ENCODE results near the gene PSTPIP1. TPM values are rescaled to one million over a fixed set of nuclear protein-coding genes. Genes with fewer than 3 reads are reported as not detected.

Gene PSTPIP1
- total and polyA plus RNA-seq, 10 of the 15 experiments (the other 5 are each of a cell fraction or from before 2014, with no cell fraction given) = 0.50 to 29.3 (median 14.5) TPM

GRCh38 chr15:77001351-77001750, 6.4 kb downstream of the PSTPIP1 start:
- H2AFZ ChIP-seq (ENCODE audit: control insufficient read depth, low read depth, low read length) = no peak overlapping the region
- H3K4me2 ChIP-seq (ENCODE audit: control insufficient read depth, insufficient read depth) = no peak overlapping the region
- SMC1A ChIA-PET (ENCODE audit: uncharacterized antibody, unreplicated experiment) = interaction anchor here (0.7 to 1.5 kb wide), 3 partner anchors 13 to 23 kb away, joined by 3 to 6 read pairs (median 3); no protein-coding TSS in a partner anchor
- WGBS (ENCODE audit: insufficient coverage, insufficient replicate concordance, low lambda C conversion rate, missing lambda C conversion rate) = 94% methylated on average over 4 of the region's 4 CpGs
- DNase-seq (ENCODE audit: low read depth, low spot score) (no peak), ATAC-seq (no peak), FAIRE-seq (no peak)
- RAD21 ChIA-PET (ENCODE audit: unreplicated experiment) = interaction anchor here (1.2 to 1.6 kb wide), 3 partner anchors 12 to 180 kb away, joined by 3 to 5 read pairs (median 4); no protein-coding TSS in a partner anchor
- peaks cover 44% of the 10 kb centered on the region for H3K4me1 ChIP-seq (ENCODE audit: control insufficient read depth, insufficient read depth, low read length)
- BruUV-seq (replicated peaks) = no TSS peak
- TF ChIP-seq BMI1 (IDR thresholded peaks at IDR 0.05; ENCODE audit: borderline replicate concordance) = no peak
- no peak for TF ChIP-seq NR2C1 (IDR thresholded peaks at IDR 0.05)
- no peak for TF ChIP-seq MLLT1 (IDR thresholded peaks at IDR 0.05)
- no peak for TF ChIP-seq TBL1XR1 (IDR thresholded peaks at IDR 0.05; ENCODE audit: low read depth, low read length)
- no peak for TF ChIP-seq BCL11A (IDR thresholded peaks at IDR 0.05; ENCODE audit: low read depth, low read length)
- no peak for TF ChIP-seq ESRRA (IDR thresholded peaks at IDR 0.05; ENCODE audit: low read length)
- no peaks in the 10 kb centered on the region for H4K20me1 ChIP-seq (ENCODE audit: control insufficient read depth, insufficient read depth)
- POLR2A ChIA-PET = interaction anchor here (1.0 to 1.3 kb wide), 2 partner anchors 12 to 15 kb away, joined by 3 read pairs; no protein-coding TSS in a partner anchor
- in situ Hi-C loops (cut with MboI) (no loop called here), intact Hi-C loops (cut with micrococcal nuclease; ENCODE audit: unreplicated experiment) (no loop called here)
- no peak overlapping the region for H3K27ac ChIP-seq (ENCODE audit: control insufficient read depth, insufficient read depth)
- no peaks in the 10 kb centered on the region for H3K27me3 ChIP-seq (replicated peaks in 1 of 2; ENCODE audit: control insufficient read depth in 2 of 2, insufficient read depth in 2 of 2, low read length in 1 of 2)
- CTCF ChIA-PET = interaction anchor here (0.9 to 1.6 kb wide), 7 partner anchors 12 to 542 kb away, joined by 3 to 6 read pairs (median 3); no protein-coding TSS in a partner anchor
- H3K9me3 ChIP-seq (replicated peaks; ENCODE audit: control insufficient read depth, insufficient read depth, low read length) = no peaks in the 10 kb centered on the region
- H3K36me3 ChIP-seq (ENCODE audit: control insufficient read depth in 2 of 2, insufficient read depth in 2 of 2, low read length in 1 of 2) = no peaks in the 10 kb centered on the region
- no peak overlapping the region for H3K4me3 ChIP-seq
- no peak overlapping the region for H3K9ac ChIP-seq (ENCODE audit: control insufficient read depth, insufficient read depth, low read length)
- H3K79me2 ChIP-seq (ENCODE audit: control insufficient read depth, insufficient read depth, low read length) = peaks cover 3% of the 10 kb centered on the region; the same call in 1 of the 2 replicates
